ENCODE data around the gene RPL13A.
"Not testable (repeated sequence)": the region's sequence is repeated elsewhere in the genome, so short reads cannot be mapped to it uniquely, and the experiment has no call there.

GRCh38 chr19:49444100-49444700, 43.2 kb upstream of the RPL13A start:
- not testable (repeated sequence) for TF ChIP-seq EP300, POLR2A, CTCF (IDR thresholded peaks at IDR 0.05)

All from tibial nerve (tissue), 4 donors.